HG02759 (cell line): ENCODE measurements around the gene CDC42EP4.
"Not testable (repeated sequence)": the region's sequence is repeated elsewhere in the genome, so short reads cannot be mapped to it uniquely, and the experiment has no call there.

Experiments used
- ATAC-seq: cut with Tn5 transposase; IDR thresholded peaks from one replicate; pipeline ENCODE4 v1.9.1; 2021; ENCODE audit warnings: mild to moderate bottlenecking, moderate library complexity; ENCODE audit not compliant: unreplicated experiment

CDC42EP4 gene

GRCh38 chr17:73283250-73283649, 28.6 kb downstream of the CDC42EP4 start:
- ATAC-seq, result no peak

GRCh38 chr17:73282629-73283028, 29.2 kb downstream of the CDC42EP4 start:
- ATAC-seq, result no peak

GRCh38 chr17:73281928-73282327, 29.9 kb downstream of the CDC42EP4 start:
- peak; percentile 94 for ATAC-seq

GRCh38 chr17:73280191-73280590, 31.6 kb downstream of the CDC42EP4 start:
- no peak for ATAC-seq

GRCh38 chr17:73279704-73280103, 32.1 kb downstream of the CDC42EP4 start:
- no peak for ATAC-seq

- no peak for ATAC-seq
Observed at GRCh38 chr17:73278465-73279453, 33.0 kb downstream of the CDC42EP4 start.

GRCh38 chr17:73278049-73278464, 33.7 kb downstream of the CDC42EP4 start:
- no peak for ATAC-seq

- no peak for ATAC-seq
Observed at GRCh38 chr17:73274490-73274889, 37.3 kb downstream of the CDC42EP4 start.

- ATAC-seq, result no peak
Observed at GRCh38 chr17:73272906-73273218, 38.9 kb downstream of the CDC42EP4 start.

- ATAC-seq, result peak; percentile 98
Observed at GRCh38 chr17:73271072-73271471, 40.7 kb downstream of the CDC42EP4 start.

GRCh38 chr17:73269791-73270190, 42.0 kb downstream of the CDC42EP4 start:
- no peak for ATAC-seq

GRCh38 chr17:73269329-73269615, 42.5 kb downstream of the CDC42EP4 start:
- ATAC-seq, result no peak

- no peak for ATAC-seq
Observed at GRCh38 chr17:73268582-73269328, 43.0 kb downstream of the CDC42EP4 start.

GRCh38 chr17:73267648-73268537, 43.9 kb downstream of the CDC42EP4 start:
- ATAC-seq, result no peak

GRCh38 chr17:73266796-73267195, 45.0 kb downstream of the CDC42EP4 start:
- no peak for ATAC-seq

- no peak for ATAC-seq
Observed at GRCh38 chr17:73265646-73266640, 45.9 kb downstream of the CDC42EP4 start.

GRCh38 chr17:73264448-73264847, 47.4 kb downstream of the CDC42EP4 start:
- ATAC-seq, result not testable (repeated sequence)

- no peak for ATAC-seq
Observed at GRCh38 chr17:73262676-73263642, 48.8 kb downstream of the CDC42EP4 start.
